Retinal pigment epithelial cell (primary cell): ENCODE data around the gene PROC.
"Not testable (repeated sequence)": the region's sequence is repeated elsewhere in the genome, so short reads cannot be mapped to it uniquely, and the experiment has no call there.

Experiments used
- DNase-seq: peaks from one replicate; pipeline ENCODE4 v3.0.0-alpha.2; 2010; ENCODE audit warnings: low read depth
- H3K4me3 ChIP-seq: 2 replicates; pipeline ENCODE4 v1.5.1; 2011; ENCODE audit warnings: mild to moderate bottlenecking, low read length, control low read depth, moderate library complexity
- CTCF ChIP-seq: conservative IDR thresholded peaks from 2 replicates; pipeline ENCODE4 v1.5.1; 2011; ENCODE audit warnings: low read depth, low read length, control low read depth, inconsistent platforms

The PROC gene

GRCh38 chr2:127439343-127439742 is 21.1 kb downstream of the PROC start:
- no peak overlapping the region for H3K4me3 ChIP-seq
- no peak for TF ChIP-seq CTCF
- DNase-seq, result no peak

- no peak overlapping the region for H3K4me3 ChIP-seq
- DNase-seq, result no peak
- no peak for TF ChIP-seq CTCF
Measured at GRCh38 chr2:127448526-127448925, 30.3 kb downstream of the PROC start.

GRCh38 chr2:127449414-127449813 is 31.2 kb downstream of the PROC start:
- no peak for TF ChIP-seq CTCF
- H3K4me3 ChIP-seq, result no peak overlapping the region
- DNase-seq, result no peak

- no peak for DNase-seq
Measured at GRCh38 chr2:127449898-127450297, 31.7 kb downstream of the PROC start.

GRCh38 chr2:127451981-127452380 is 33.8 kb downstream of the PROC start:
- no peak for TF ChIP-seq CTCF
- no peak for DNase-seq
- no peak overlapping the region for H3K4me3 ChIP-seq

More at GRCh38 chr2:127449898-127450297, 31.7 kb downstream of the PROC start:
- H3K4me3 ChIP-seq, result no peak overlapping the region
- TF ChIP-seq CTCF, result no peak

GRCh38 chr2:127452423-127452822 is 34.2 kb downstream of the PROC start:
- DNase-seq, H3K4me3 ChIP-seq: not testable (repeated sequence)

GRCh38 chr2:127453013-127453391 is 34.8 kb downstream of the PROC start:
- TF ChIP-seq CTCF, result no peak
- H3K4me3 ChIP-seq, result no peak overlapping the region
- no peak for DNase-seq
